Activated naive CD4-positive, alpha-beta T cell treated with Interleukin-2 at 50 U/mL for 16 hours (primary cell): ENCODE measurements around the gene XBP1.
"Not testable (repeated sequence)": the region's sequence is repeated elsewhere in the genome, so short reads cannot be mapped to it uniquely, and the experiment has no call there.

ENCODE experiments used
- DNase-seq: peaks from one replicate; pipeline ENCODE4 v3.0.0-alpha.2; 2020

XBP1 gene

DNA sequence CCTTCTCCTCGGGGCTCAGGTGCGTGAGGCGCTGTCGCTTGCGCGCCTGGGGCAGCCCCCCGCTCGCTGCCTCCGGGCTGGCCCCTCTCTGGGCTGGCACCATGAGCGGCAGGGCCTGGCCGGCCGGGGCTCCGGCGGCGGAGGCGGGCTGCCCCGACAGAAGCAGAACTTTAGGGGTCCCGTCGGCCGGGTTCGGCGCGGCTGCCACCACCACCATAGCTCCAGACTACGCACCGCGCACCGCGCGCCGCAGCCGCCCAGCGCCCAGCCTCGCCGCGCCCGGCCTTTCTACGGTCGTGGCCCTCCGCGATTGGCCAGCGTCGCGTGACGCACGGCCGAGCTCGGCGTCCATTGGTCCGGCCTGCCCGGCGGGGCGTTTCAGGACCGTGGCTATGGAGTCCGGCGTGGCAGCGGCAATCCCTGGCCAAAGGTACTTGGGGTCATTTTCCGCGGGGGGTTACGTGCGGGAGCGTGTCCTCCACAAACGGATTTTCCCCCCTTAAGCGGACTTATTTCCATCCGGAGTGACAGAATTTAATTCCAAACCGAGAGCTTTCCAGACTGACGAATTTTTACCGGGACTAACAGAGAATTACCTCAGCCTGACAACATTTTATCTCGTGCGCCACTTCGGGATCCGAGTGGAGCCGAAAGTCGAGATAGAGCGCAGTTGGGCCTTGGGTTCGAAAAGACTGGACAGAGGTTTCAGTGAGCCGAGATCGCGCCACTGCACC is at the start of gene XBP1:
XBP1 (minus strand) TSS at position 262 of the 734 bp plus-strand sequence.
- DNase-seq = peak; percentile 92

DNA sequence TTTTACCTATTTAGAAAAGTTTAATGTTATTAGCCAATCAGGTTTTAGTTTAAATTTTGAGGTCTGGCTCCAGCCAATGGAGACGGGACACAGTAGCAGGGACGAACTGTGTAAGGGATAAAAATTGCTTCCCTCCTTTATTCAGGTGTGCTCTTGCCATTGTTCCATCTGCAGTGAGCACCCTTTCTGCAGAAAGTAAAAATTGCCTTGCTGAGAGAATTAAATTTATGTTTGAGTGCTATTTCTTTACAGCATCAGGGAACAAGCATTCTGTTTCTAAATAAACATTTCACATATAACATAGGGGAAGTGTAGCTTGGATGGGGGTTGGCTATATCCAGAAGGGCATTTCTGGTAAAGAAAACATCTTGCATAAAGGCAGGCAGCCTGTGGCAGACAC is 46.6 kb upstream of the XBP1 start:
- DNase-seq = no peak

DNA sequence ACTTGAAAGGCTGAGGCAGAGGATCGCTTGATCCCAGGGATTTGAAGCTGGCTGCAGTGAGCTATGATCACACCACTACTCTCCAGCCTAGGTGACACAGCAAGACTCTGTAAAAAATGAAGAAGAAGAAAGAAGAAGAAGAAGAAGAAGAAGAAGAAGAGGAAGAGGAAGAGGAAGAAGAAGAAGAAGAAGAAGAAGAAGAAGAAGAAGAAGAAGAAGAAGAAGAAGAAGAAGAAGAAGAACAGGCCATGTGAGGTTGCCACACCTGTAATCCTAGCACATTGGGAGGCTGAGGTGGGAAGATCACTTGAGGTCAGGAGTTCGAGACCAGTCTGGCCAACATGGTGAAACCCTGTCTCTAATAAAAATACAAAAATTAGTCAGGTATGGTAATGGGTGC is 43.9 kb upstream of the XBP1 start:
- DNase-seq = not testable (repeated sequence)

DNA sequence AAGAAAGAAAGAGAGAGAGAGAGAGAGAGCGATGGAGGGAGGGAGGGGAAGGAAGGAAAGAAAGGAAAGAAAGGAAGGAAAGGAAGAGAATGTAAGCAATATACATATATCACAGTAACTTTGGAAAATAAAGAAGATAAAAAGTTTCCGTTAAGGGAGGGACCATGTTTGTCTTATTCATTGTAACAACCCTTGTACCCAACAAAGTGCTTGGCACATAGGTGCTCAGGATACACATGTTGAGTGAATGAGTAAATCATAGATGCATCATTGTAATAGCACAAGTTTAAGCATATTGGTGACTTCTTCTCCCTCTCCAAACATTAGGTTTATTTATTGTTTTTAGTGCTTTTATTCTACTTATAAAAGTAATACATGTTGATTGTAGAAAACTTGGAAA is 43.3 kb upstream of the XBP1 start:
- DNase-seq = no peak

DNA sequence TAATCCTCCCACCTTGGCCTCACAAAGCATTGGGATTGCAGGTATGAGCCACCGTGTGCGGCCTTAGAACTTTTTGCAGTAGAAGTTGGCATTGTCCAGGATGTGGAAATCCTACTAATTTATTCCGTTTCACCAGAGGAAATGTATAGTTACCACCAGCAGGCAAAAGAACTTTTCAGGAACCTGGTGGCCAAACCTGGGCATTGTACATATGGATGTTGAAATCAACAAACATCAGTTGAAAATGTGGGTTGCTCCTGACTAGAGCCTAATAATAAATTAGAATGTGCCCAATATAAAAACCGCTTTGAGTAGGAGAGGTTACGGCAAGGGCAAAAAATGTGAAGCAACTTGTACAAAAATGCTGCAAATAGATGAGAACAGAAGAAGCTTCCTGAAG is 40.7 kb upstream of the XBP1 start:
- no peak for DNase-seq

DNA sequence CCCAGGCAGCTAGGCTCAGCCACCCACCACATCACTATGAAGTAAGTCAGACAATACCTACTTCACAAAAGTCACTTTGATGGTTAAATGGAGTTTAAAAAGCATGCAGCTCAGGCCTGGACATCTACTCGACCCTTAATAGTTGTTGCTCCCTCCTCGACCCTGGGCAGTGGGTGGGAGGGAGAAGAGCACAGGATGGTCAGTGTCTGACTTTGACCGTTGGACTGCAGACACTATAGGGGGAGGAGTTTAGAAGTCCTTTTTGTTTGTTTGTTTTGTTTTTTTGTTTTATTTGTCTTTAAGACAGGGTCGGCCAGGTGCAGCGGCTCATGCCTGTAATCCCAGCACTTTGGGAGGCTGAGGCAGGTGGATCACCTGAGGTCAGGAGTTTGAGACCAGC is 38.6 kb upstream of the XBP1 start:
- DNase-seq = no peak

DNA sequence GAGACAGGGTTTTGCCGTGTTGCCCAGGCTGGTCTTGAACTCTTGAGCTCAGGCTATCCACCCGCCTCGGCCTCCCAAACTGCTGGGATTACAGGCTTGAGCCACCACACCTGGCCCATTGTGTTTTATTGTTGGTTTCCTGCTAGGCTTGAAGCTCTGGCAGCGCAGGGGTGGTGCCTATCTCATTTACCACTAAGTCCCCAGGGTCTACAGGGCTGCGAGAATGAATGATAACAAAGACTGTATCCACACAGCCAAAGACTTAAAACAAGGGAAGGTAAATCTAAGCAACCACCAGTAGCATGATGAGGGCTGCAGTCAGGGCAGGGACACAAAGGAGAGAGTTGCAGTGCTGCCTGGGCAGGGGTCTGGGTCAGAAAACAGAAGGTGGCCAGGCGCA is 37.3 kb upstream of the XBP1 start:
- DNase-seq = no peak

DNA sequence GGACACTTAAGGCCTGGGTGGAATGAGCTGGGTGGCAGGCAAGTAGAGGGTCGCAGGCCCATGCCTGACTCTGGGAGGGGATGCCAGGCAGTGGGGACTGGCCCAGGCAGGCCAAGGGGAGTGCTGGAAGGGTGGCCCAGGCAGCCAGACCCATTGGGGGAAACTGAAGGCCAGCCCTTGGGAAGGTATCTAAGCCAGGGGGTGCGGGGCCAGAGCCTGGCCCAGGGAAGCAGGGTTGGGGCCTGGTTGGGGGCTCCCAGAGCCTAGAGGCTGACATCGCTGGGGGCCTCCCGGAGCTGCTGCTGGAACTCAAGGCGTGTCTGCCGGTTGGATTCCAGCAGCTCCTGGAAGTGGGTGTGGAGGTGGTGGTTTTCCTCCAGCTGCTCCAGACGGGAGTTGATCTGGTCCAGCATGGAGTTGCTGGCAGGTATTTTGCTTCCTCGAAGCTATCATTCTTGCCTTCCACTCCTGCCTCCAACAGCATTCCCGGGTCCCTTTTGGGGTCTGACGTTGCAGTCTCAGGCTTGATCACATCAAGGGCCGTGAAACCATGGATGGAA is 35.3 kb upstream of the XBP1 start:
- DNase-seq = no peak

DNA sequence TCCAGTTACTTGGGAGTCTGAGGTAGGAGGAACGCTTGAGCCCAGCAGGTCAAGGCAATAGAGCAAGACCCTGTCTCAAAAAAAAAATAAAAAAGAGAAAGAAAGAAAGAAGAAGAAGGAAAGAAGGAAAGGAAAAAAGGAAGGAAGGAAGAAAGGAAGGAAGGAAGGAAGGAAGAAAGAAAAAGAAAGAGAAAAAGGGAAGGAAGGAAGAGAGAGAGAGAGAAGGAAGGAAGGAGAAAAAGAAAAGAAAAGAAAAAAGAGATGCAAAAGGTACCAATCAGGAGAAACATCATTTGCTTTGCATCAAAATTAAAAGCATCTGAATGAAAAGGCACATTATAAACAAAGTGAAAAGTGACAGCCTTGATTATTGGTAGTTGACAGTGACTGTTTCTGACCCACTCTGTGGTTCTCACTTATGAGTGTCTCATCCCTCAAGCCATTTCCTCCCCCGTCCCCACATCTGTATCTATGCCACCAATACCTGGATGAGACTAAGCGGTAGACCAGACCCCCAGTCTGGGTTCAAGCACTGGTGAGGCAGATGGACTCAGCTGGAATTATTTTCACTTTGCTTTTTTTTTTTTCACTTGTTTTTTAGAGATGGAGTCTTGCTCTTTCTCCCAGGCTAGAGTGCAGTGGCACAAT is 33.0 kb upstream of the XBP1 start:
- no peak for DNase-seq

DNA sequence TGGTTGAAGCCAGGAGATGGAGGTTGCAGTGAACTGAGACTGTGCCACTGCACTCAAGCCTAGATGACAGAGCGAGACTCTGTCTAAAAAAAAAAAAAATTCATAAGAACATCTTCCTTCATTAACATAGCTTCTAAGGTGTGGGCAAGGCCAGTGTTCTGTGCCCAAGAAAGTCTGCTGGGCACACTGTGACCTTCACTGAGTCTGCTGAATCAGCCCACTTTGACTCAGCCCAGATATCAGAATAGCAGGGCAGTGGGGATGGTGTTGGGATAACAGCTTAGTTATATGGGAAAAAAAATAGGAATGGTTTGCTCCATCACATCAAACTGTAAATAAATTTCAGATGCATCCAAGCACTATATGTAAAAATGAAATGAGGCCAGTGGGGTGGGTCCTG is 32.4 kb upstream of the XBP1 start:
- DNase-seq = no peak

DNA sequence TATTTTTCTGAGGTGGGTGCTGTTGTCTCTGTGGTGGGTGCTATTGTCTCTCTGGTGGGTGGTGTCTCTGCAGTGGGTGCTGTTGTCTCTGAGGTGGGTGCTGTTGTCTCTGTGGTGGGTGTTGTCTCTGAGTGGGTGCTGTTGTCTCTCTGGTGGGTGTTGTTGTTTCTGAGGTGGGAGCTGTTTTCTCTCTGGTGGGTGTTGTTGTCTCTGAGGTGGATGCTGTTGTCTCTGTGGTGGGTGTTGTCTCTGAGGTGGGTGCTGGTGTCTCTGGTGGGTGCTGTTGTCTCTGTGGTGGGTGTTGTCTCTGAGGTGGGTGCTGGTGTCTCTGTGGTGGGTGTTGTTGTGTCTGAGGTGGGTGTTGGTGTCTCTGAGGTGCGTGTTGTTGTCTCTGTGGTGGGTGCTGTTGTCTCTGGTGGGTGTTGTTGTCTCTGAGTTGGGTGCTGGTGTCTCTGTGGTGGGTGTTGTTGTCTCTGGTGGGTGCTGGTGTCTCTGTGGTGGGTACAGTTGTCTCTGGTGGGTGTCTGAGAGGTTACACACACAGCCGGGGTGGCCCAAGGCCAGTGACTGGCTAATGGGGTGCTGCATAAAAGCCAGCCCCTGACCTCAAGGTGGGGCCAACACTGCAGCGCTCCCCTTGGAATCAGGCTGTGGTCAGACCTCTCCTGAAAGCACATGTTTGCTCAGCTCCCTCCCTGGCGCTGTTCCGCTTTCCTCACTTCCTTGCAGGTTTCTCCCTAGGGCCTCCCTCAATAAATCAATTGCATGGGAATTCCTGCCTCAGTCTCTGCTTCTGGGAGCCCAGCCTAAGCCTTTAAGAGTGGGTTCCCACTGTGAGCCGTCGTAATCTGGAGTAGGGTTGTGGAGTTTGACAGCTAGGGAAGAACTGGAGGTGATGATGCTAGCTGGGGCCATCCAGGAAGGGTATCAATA is 31.0 kb upstream of the XBP1 start:
- no peak for DNase-seq

DNA sequence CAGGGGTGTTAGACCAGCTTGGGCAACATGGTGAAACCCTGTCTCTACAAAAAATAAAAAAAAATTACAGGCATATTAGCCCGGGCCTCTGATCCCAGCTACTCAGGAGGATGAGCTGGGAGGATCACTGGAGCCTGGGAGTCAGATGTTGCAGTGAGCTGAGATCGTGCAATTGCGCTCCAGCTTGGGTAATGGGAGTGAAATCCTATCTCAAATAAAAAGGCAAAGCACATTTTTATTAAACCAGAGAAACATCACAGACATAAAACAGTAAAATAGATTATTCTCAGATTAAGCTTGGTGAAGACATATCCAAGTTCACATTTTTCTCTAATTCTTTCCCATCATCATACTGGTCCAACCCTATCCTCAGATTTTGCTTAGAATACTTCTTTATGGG is 30.1 kb upstream of the XBP1 start:
- DNase-seq = no peak

DNA sequence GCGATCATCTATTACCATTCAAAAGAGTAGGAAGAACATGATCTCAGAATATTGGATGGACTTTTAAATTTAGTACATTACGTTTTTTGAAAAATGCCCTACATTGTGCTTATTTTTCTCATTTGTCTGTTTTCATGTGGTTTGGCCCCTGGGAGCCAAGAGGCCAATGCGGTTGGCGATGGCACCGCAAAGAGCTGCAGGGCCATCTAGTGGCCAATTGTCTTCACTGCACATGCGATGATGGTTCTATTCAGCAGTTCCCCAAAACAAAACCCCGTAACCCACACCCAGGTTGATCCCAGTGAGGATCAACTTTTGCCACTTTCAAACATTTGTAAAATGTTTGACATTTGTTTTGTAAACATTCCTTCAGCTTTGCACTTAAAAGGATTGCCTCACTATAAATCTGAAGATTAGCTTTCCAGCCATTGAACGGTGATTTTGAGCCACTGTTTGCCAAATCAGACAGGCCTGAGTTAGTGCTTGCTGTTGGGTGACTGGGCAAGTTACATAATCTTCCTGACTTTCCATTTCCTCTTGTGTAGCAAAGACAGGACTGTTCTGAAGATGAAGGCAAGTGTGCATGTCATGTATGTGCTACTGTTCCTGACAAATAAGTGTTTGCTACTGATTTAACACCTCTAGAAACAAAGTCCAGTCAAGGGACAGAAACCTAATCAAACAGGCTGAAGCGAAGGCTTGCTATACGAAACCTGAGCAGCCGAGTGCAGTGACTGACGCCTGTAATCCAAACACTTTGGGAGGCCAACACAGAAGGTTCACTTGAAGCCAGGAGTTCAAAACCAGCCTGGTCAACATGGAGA is 29.2 kb upstream of the XBP1 start:
- peak; percentile 73 for DNase-seq

DNA sequence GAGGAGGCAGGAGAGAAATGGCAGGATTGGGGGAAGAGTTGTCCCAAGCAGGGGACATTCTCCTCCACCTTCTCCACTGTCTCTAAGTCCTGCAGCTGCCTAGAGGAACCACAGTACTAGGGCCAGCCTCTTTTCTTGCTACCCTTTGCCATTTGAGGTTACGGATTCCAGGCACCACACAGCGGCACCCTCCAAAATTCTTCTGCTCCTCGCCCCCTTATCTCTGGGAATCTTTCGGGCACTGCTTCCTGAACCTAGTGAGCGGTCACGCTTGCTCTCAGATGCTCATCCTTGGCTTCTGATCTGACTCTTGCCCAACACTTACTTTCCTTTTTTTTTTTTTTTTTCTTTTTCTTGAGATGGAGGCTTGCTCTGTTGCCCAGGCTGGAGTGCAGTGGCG is 26.6 kb upstream of the XBP1 start:
- DNase-seq = no peak

DNA sequence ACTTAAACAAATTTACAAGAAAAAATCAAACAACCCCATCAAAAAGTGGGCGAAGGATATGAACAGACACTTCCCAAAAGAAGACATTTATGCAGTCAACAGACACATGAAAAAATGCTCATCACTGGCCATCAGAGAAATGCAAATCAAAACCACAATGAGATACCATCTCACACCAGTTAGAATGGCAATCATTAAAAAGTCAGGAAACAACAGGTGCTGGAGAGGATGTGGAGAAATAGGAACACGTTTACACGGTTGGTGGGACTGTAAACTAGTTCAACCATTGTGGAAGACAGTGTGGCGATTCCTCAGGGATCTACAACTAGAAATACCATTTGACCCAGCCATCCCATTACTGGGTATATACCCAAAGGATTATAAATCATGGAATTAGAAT is 26.1 kb upstream of the XBP1 start:
- DNase-seq = not testable (repeated sequence)

DNA sequence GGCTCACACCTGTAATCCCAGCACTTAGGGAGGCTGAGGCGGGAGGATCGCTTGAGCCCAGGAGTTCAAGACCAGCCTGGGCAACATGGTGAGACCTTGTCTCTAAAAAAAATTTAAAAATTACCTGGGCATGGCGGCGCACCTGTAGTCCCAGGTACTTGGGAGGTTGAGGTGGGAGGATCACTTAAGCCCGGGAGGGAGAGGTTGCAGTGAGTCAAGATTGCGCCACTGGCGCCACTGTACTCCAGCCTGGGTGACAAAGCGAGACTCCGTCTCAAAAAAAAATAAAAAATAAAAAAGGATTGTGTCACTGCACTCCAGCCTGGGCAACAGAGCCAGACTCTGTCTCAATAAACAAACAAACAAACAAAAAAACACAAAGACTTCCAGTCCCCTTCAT is 24.1 kb upstream of the XBP1 start:
- DNase-seq = not testable (repeated sequence)

DNA sequence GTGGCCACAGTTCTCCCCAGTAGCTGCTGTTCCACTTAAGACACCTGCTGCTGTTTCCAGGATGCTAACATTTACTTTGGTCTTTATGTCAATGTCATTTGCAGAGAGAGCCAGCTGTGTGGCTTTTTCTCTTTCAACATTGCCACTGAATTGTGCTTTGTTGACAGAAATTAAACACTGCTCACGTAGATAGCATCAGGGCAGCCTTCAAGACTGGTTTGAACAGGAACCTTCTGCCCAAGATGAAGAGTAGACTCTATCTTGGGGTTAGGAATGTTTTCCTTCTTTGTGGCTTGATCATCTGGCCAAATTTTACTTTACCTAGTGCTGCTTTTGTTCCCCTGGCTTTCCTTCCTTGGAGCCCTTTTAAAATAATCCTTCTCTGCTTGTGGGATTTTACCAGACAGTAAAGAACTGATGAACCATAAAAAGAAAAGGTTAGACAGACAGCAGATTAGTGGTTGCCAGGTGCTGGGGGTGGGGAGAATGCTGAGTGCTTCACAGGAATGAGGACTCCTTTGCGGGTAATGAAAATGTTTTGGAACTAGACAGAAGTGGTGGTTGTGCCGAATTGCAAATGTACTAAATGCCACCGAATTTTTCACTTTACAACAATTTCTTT is 22.7 kb upstream of the XBP1 start:
- DNase-seq = no peak

DNA sequence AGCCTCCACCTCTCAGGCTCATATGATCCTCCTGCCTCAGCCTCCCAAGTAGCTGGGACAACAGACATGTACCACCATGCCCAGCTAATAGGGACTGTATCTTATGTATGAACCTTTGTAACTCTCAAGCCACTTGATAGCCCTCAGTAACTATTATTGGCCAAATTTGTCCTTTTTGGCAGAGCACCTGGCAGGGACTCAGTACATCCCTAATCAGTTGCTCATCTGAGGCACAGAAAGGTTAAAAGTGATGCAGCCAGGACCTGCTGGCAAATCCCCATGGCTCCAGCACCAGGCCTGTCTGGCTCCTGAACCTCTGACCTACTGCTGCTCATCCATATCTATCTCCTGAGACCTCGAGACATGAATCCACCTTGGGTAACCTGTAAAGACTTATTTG is 21.1 kb upstream of the XBP1 start:
- no peak for DNase-seq

DNA sequence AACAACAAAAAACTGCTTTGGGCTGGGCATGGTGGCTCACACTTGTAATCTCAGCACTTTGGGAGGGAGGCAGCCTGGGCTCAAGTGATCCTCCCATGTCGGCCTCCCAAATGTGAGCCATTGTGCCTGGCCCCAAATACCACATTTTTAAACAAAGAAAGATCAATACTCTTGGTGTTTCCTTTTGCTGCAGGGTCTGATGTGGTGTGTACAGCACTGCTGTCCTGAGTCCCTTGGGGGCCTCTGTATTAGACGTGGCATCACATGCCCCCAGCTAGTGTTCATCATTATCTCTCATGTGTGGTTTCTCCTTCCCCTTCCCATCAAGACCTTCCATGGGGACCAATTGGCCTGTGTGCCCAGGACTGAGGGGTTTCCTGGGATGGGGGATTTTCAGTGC is 20.5 kb upstream of the XBP1 start:
- no peak for DNase-seq

DNA sequence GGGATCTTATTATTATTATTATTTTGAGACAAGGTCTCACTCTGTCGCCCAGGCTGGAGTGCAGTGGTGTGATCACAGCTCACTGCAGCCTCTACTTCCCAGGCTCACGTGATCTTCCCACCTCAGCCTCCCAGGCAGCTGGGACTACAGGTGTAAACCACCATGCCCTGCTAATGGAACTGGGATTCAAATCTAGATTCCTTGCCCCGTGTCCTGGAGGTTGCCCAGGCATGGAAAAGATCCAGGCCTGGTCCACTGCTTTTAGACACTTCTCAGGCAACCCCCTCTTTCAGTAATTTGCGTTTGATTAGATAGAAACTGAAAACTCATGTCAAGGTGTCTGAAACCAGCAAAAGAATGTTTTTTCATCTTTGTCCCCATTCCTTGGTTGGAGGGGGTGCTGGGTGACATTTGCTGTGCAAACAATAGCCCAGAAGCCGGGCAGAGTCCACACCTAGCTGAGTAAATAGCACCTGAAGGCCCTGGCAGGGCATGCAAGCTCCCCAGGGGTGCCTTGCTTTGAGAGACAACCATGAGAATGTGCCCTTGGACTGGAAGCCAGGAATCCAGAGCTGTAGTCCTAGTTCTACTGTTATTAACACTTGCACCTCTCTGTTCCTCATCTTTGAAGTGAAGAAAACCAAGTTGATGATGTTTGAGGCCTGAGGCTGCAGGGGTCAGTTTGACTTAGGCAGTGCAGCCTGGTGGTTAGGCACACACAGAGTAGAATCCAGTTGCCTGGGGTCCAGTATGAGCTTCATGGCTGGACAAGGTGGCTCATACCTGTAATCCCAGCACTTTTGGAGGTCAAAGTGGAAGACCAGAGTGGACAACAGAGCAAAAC is 19.1 kb upstream of the XBP1 start:
- no peak for DNase-seq
